Measurements from ENCODE around the gene LRP11.
"Not testable (repeated sequence)": the region's sequence is repeated elsewhere in the genome, so short reads cannot be mapped to it uniquely, and the experiment has no call there.

LRP11 gene

DNA sequence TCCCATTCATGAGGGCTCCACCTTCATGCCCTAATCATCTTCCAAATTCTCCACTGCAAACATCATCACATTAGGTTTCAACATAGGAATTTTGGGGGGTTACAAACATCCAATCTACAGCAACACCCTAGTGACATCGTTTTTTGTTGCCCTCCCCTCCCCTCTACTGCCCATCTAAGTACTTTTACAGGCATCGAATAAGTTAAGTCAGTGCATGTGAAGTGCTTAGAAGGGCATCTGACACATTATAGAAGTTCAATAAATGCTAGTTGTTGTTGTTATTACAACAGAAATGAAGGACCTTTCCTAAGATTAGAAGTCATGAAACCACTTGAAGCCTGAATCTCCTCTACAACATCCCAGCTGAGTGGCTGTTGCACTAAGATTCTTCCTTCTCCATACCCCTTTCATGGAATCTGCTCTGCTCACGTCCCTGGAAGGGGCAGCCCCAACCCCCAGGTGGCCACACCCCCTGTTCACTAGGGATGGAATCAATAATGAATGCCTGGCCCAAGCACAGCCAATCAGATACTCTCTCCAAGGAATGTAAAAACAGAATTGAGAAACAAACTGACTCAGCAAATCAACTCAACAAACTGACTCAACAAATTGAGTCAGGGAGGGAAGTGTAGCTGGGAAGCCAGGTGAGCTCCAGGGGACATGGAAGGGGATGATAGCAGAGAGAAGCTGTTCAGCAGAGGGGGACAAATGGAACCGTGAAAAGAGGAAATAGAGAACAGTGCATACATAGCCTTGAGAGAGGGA, 3.9 kb upstream of the LRP11 start:
- DNase-seq, result no peak

DNA sequence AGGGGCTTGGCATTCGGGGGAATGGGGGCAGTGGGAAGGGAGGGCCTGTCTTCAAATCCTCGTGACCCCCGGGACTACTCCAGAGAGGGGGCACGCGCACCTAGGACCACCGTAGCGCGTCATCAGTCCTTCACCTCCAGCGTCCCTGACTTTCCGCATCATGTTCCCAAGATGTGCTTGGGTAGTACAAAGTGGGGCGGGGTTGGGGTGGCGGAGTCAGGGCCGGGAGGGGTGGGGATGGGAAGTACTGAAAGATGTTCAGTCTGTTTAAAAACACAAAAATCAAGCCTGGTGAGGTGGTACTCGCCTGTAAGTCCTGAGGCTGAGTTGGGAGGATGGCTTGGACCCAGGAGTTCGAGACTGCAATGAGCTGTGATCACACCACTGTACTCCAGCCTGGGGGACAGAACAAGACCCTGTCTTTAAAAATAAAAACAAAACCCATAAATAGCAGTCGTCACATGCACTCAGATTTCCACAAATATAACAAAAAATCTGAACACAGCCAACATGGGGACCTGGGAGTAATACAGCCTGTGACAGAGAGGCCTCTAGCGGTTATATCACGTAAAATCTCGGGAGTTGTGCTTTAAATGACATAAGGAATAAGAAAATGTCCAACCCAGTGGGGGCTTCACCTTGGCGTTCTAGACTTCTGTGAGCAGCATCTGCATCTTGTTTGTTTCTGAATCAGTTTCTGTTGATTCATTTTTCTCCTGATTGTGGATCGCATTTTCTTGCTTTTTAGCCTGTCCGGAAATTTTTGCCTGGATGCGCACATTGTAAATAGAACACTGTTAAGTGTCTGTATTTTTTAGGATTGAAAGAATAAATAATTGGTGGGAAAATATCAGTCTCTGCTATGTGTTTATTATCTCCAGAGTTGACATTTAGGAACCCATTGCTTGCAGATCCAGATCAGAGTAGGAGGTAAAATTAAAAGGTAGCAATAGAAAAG, 698 bp upstream of the LRP11 start:
- peak; percentile 59 to 63 for DNase-seq

DNA sequence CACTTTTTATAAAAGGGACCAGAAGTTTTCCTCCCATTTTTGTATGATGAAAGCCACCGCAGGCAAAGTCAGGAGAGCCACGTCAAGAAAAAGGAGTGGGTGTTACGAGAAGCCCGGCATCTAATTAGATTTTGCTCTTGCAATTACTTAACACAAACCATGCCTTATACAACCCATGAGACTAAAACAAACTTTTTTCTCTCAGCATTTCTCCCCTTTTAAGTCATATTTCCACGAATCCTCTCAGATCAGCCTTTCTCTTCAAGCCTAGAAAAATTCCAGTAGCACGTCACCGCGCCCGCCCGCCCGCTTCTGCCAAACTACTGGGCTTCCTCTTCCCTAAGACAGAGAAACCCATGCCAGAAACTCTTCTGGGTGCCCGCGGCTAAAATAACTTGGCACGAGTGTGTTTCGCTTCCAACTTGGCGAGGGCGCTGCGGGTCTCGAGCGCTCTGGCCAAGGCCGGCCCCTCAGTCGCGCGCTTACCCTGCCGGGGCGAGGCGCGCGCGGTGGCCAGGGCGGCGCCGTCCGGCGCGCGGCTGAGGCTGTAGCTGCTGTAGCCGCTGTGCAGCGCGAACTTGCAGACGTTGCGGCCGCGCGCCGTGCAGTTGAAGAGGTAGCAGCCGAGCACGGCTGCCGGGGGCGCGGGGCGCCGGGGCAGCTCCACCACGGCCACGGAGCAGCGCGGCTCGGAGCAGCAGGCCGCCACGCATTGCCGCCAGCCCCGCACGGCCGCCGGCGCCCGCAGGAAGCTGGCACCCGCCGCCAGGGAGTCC, 1.0 kb downstream of the LRP11 start:
- DNase-seq, result peak; percentile 61 to 67

DNA sequence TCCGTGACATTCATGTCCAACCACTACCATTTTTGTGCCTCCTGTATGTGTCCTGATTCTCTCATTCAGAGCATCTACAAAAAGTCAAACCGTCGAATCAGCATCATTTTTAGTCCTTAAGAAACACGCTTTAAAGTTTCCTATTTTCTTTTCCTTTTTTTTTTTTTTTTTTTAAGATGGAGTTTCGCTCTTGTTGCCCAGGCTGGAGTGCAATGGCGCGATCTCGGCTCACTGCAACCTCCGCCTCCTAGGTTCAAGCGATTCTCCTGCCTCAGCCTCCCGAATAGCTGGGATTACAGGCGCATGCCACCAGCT, 1.8 kb downstream of the LRP11 start:
- DNase-seq, result not testable (repeated sequence)

DNA sequence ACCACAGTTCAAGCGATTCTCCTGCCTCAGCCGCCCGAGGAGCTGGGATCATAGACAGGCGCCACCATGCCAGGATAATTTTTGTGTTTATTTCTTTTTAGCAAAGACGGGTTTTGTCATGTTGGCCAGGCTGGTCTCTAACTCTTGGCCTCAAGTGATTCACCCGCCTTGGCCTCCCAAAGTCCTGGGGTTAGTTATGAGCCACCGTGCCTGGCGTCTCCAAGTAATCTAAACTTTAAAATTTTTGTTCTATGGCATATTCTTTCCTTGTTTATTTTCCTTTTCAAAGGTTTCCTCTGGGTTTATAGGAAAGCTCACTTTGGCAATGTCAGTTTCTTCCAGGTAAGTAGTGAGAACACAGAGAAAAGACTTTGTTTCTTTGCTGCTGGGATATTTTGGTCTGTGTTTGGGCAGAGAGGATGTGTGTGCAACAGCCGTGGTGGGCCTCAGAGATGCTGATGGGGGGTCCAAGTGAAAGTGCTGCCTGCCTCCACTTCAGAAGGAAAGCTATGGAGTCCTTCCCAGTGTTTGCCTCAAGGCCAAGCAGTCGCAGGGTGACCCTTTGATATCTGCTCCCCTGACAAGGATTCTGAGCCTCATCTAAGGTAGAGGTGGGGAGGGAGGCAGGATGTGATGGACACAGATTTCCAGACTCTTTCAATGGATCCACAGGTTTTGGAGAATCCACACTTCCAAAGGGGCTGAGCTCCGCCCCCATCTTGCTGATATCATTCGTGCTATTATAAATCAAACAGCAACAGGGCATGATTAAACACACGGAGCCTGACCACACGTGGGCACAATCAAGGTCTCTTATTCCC, 2.3 kb downstream of the LRP11 start:
- DNase-seq, result no peak

DNA sequence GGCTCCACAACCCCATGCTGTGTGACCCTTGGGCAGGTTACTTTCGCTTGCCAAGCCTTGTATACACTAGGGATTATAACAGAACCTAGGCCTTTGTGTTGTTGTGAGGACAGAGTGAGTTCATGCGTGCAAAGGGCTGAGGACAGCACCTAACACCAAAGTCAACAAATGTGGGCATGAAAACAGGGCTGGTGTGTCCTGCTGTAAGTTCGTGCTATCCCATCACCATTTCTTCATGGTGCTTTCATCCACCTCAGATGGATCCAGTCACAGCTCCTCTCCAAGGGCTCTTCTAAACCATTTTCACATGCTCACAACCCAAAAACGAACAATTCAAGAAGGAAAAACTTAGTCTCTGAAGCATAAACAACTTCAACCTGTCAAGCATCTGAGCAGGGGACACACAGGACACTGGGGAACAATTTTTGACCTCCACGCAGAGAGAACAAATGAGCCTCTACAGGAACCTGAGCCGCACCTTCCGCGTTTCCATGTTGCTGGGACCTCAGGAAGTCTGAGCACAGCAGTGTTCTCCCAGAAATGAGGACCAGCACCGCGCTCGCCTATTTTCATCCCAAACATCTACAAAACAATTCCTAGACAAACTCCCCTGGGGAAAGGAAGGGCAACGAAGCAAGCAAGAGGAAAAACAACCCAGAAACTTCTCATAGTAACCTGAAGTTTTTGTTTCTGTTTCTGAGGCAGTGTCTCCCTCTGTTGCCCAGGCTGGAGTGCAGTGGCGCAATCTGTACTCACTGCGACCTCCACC, 3.1 kb downstream of the LRP11 start:
- no peak for DNase-seq

DNA sequence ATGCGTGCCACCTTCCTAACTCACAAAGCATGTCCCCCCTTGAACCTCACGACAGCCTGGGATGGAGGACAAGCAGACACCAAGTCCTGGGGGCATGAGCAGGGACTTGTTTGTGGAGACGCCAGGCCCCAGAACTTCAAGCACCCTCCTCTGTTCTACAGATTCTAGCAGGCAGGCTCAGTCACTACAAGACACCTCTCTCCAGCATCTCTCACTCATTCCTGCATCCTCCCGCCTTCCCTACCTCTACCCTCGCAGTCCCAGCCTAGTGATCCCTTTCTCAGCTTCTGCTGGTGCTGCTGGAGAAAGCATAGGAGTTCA, 3.7 kb downstream of the LRP11 start:
- no peak for DNase-seq

DNA sequence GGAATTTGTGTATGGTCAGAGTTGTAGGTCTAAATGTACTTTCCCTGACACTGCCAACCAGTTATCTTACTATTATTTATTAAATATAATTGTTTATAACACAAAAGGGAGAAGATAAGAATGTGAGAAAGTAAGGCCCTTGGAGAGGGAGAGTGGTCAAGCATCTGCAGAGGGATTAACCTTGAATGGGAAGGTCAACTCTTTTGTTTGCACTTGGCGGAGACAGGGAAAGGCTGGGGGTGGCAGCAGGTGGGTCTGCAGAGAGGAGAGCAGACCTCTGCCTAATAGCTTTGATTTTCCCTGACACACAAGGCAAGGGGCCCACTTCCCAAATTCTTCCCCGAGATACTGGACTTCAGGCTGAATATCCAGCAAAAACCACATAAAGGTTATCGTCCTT, 4.2 kb downstream of the LRP11 start:
- no peak for DNase-seq

DNA sequence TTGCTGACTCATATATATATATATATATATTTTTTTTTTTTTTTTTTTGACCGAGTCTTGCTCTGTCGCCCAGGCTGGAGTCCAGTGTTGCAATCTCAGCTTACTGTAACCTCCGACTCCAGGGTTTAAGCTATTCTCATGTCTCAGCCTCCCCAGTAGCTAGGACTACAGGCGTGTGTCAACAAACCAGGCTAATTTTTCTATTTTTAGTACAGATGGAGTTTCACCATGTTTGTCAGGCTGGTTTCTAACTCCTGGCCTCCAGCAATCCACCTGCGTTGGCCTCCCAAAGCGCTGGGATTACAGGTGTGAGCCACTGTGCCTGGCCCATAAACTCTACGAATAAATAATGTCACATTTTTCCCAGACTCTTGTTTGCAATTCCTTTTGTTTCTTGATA, 4.8 kb downstream of the LRP11 start:
- no peak for DNase-seq

DNA sequence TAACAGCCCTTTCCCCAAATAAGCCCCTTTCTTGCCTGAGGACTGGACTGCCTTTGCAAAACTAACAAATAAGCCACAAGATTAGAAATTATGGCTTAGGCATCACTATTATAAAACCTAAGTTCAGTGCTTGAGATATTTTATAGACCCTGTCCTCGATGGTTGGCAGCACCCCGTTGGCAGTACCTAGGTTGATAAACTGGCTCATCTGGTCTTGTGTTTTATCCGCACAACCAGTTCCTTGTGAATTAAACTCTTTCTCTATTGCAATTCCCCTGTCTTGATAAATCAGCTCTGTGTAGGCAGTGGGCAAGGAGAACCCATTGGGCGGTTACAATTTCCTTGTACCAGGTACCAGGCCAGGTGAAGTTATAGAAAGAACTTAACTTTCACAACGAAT, 6.6 kb downstream of the LRP11 start:
- DNase-seq, result no peak

DNA sequence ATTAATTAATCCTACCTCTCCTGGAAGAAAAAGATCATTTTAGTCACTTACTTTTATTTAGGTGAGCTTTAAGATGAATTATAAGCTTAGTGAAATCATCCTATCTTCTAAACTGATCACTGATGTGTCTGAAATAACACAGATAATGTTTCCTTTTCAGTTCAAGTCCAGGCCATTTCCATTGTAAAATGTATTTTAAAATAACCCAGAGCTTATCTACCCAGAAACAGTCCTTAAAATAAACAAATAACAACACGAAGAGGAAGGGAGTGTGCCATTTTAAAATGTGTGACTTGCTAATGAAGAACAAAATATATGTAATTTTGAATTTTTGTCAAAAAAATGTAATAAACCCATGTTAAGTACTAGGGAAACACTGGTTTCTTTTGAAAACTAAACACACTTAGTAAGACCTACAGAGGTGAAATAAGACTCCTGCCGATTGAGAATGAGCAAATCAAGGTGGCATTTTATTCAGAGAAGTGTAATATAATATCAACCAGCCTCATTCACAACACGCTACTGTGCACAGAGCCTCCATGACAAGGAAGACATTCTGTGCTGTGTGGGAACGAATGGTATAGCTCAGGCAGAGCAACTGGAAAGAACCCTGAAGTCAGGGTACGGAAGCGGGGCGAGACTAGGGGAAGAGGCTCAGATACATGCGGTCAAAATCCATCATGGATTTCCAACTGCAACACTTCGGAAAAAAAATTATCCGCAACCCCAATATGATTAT, 7.7 kb downstream of the LRP11 start:
- DNase-seq, result no peak

DNA sequence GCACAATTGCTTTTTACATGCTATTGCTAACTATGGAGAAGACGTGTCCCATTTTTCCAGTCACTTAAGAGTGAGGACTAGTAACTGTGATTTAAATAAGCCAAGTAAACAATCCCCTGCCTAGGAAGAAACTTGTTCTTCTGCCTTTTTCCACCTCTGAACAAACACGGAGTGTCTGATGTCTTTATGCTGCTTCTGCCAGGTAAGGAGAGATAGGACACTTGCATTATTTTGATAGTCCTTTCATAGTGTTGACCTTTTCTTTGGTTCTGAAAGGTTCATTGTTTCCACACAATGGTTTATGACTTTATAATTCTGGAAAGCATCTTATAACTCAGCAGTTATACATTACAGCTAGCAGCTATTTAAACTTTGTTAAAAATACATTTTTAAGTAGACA, 8.4 kb downstream of the LRP11 start:
- DNase-seq, result no peak

DNA sequence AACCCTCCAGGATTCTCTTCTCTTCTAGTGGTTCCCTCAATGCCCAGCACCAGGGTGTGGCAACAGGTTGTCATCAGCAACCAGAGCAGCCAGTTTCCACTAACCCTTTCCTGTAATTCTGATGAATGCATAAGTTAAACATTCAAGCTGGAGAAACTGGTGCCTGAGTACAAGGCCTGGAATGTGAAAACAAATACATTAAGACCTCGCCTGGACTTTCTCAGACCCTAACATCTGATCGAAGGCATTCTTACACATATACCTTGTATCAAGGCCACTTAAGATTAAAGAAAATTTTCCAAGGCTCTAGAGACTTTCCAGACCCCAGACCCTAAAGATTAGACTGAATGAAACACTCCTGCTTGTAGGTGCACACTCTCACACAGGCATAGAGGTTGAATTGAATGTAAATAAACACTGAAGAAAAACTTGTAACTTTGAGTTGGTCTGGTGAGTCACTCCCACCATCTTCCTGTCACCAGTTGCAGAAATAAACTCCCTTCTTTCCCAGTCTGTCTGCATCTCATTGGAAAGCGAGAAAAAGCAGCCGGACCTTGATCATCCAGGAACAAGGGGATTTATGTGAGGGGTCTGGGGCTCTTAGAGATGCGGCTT, 9.0 kb downstream of the LRP11 start:
- DNase-seq, result no peak

DNA sequence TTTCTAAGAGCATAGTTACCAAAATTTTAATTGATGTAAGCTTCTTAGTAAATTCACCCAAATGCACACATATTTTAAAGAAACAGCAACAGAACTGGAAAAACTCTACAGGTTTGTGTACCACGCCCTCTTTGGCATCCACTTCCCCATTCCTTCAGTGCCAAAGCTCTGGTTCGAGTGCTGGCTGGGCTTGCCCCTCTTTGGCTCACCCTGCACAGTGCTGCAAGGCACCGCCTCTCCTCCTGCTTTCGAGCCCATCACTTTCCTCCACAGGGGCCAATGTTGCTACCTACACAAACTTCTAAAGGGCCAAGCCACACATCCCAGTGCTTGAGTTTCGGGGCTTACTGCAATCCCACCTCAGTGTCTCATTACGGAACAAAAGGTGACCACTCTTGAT, 9.6 kb downstream of the LRP11 start:
- no peak for DNase-seq

DNA sequence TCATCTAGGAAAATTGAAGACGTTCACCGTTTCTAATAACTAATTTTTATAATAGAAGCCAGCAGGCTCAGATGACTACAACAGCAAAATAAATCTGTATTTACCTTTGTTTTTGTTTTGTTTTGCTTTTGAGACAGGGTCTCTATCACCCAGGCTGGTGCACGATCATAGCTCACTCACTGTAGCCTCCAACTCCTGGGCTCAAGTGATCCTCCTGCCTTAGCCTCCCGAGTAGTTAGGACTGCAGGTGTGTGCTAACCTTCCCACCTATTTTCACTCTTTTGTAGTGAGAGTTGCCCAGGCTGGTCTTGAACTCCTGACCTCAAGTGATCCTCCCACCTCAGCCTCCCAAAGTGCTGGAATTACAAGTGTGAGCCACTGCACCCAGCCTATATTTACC, 10.1 kb downstream of the LRP11 start:
- DNase-seq, result not testable (repeated sequence)

DNA sequence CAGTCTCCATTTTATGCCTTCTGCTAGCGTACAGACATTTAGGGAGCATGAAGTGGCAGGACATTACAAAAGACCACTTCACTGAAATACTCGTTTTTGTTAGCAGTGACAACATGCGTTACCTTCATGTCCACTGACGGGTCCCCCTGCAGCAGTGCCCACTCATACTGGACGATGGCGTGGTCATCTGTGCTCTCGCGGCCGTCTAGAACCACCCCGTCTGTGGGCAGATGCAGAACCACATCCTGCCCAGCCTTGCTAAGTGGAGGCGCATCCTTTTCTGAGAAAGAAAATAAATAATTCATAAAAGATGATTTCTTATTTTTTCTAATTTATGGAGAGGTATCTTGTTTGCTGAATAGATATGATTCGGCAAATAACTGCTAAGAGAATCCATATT, 11.3 kb downstream of the LRP11 start:
- no peak for DNase-seq

DNA sequence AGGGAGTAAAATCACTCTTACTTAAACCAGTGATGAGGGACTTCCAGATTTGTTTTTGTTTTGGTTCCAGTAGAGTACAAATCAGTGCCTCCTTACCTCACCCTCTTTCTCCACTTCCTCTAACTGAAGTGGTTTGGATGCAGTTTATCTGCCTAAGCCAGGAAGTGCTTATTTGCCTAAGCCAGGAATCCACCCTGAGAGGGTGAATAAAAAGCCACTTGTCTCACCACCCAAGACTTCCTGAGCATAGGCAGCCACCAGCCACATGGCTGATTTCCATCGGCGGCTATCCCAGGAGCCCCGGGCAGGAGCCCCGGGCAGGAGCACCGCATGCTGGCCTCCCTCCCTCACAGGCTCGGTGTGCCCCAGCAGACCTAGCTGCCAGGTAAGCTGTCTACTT, 12.0 kb downstream of the LRP11 start:
- DNase-seq, result peak; percentile 43 to 57

DNA sequence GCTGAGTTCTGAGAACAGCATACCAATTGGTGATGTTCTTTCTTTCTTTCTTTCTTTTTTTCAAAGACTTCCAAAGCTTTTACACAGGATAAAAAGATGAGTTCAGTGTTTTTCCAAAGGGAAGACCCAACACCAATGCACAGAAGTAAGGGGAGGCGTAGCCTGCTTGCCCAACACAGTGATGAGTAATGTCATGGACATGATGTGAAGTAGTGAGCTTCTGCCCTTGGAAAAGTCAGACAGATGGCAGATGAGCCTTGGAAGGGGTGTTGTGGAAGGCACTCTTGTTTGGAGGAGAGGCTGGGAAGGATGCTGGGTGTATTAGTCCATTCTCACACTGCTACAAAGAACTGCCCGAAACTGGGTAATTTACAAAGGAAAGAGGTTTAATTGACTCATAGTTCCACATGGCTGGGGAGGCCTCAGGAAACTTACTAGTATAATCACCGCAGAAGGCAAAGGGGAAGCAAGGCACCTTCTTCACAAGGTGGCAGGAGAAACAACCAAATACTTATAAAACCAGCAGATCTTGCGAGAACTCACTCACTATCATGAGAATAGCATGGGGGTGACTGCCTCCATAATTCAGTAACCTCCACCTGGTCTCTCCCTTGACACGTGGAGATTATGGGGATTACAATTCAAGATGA, 12.6 kb downstream of the LRP11 start:
- DNase-seq, result no peak

DNA sequence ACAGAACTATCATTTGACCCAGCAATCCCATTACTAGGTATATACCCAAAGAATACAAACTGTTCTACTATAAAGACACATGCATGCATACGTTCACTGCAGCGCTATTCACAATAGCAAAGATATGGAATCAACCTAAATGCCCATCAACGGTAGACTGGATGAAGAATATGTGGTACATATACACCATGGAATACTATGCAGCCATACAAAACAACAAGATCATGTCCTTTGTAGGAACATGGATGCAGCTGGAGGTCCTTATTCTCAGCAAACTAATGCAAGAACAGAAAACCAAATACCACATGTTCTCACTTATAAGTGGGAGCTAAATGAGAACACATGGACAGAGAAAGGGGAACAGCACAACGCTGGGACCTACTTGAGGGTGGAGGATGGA, 15.8 kb downstream of the LRP11 start:
- not testable (repeated sequence) for DNase-seq

DNA sequence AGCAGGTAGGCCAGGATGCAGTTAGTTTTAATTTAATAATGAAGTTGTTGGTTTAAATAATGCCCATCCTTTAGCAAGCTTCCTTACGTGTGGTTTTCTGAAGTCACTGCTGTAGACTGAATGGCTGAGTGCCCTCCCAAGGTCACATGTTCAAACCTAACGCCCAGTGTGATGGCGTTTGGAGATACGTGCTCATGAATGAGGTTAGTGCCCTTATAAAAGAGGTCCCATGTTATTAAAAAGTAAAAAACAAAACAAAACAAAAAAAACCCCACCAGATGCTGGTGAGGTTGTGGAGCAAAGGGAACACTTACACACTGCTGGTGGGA, 16.3 kb downstream of the LRP11 start:
- no peak for DNase-seq
